Vagina (tissue), 2 donors: Measurements from ENCODE around the gene HOXA7.

Experiments used
- POLR2A ChIP-seq, 2 donors: fragments of 450-650 bp; IDR thresholded peaks; one replicate each; pipeline ENCODE4 v1.6.1; 2017; ENCODE audit warnings: antibody characterized with exemption in 2 of 2, mild to moderate bottlenecking in 2 of 2, moderate library complexity in 2 of 2
- POLR2AphosphoS5 ChIP-seq, 2 donors: sonication (generic); formaldehyde crosslinking; IDR thresholded peaks; one replicate each; pipeline ENCODE4 v1.9.0; 2017; ENCODE audit warnings: antibody characterized with exemption in 2 of 2, mild to moderate bottlenecking in 2 of 2, low read depth in 1 of 2; ENCODE audit not compliant: insufficient read depth in 1 of 2
- TF ChIP-seq, protein P1 (sequence below), 3 experiments: fragments of 450-650 bp in 2 of 3; fragments of 200-600 bp in 1 of 3; sonication (generic) in 1 of 3; IDR thresholded peaks; one replicate each; pipeline ENCODE4 v1.5.1; 2017 to 2019; ENCODE audit warnings: antibody characterized with exemption in 3 of 3, mild to moderate bottlenecking in 2 of 3, moderate library complexity in 2 of 3

GRCh38 chr7:27159266-27160144 lies 3.0 kb upstream of the HOXA7 start:
- TF ChIP-seq, protein P1, sequence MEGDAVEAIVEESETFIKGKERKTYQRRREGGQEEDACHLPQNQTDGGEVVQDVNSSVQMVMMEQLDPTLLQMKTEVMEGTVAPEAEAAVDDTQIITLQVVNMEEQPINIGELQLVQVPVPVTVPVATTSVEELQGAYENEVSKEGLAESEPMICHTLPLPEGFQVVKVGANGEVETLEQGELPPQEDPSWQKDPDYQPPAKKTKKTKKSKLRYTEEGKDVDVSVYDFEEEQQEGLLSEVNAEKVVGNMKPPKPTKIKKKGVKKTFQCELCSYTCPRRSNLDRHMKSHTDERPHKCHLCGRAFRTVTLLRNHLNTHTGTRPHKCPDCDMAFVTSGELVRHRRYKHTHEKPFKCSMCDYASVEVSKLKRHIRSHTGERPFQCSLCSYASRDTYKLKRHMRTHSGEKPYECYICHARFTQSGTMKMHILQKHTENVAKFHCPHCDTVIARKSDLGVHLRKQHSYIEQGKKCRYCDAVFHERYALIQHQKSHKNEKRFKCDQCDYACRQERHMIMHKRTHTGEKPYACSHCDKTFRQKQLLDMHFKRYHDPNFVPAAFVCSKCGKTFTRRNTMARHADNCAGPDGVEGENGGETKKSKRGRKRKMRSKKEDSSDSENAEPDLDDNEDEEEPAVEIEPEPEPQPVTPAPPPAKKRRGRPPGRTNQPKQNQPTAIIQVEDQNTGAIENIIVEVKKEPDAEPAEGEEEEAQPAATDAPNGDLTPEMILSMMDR (IDR thresholded peaks at IDR 0.05), result no peak
- no peak for TF ChIP-seq POLR2A (IDR thresholded peaks at IDR 0.05)
- TF ChIP-seq POLR2AphosphoS5 (IDR thresholded peaks at IDR 0.05; ENCODE audit: insufficient read depth in 1 of 2, low read depth in 1 of 2), result no peak
